Measurements from ENCODE around the gene LFNG. TPM values are rescaled to one million over a fixed set of nuclear protein-coding genes. Genes with fewer than 3 reads are reported as not detected.

The LFNG gene
- total and polyA plus RNA-seq, 2 donors (not counting 1 experiment from before 2014, with no cell fraction given), result 73.3 to 208 TPM

GRCh38 chr7:2526659-2527504 is 7.3 kb downstream of the LFNG start:
- intact Hi-C loops (cut with micrococcal nuclease), result loop anchor here (5.0 kb wide), 2 partner anchors 185 to 215 kb away; partner anchors contain the start of gene SNX8
- Histone ChIP-seq H2AFZ (ENCODE audit: insufficient read depth, low read depth, low read length, poor library complexity, severe bottlenecking) (no peak overlapping the region), H4K20me1 (ENCODE audit: control insufficient read depth, insufficient read depth, low read length, poor library complexity, severe bottlenecking) (peaks cover 67% of the 10 kb centered on the region), H3K27ac (ENCODE audit: low read length in 2 of 2) (peak overlapping the region in 1 of 2 donors; percentile 97), H3K27me3 (replicated peaks in 1 of 4; ENCODE audit: control extremely low read depth in 1 of 4, control insufficient read depth in 3 of 4, insufficient read depth in 4 of 4, low read length in 3 of 4) (no peaks in the 10 kb centered on the region), H3K36me3 (replicated peaks in 1 of 2; ENCODE audit: control extremely low read depth in 1 of 2, control insufficient read depth in 1 of 2, extremely low read depth in 1 of 2, insufficient read depth in 2 of 2, low read length in 1 of 2) (peaks cover 0 to 65% of the 10 kb centered on the region in 2 experiments), H3K9ac (ENCODE audit: low read length) (no peak overlapping the region), H3K4me2 (replicated peaks; ENCODE audit: low read depth, low read length, poor library complexity, severe bottlenecking) (peak overlapping the region; percentile 85), H3K79me2 (ENCODE audit: control insufficient read depth, insufficient read depth, low read length) (peaks cover 50% of the 10 kb centered on the region), H3K4me1 (ENCODE audit: control insufficient read depth in 2 of 2, insufficient read depth in 2 of 2, low read length in 2 of 2) (peaks cover 91 to 96% of the 10 kb centered on the region in 2 donors), H3K4me3 (ENCODE audit: control extremely low read depth in 1 of 5, extremely low read depth in 1 of 5, insufficient read depth in 1 of 5, low read depth in 2 of 5, low read length in 4 of 5) (no peak overlapping the region), H3K9me3 (ENCODE audit: control extremely low read depth in 1 of 3, control insufficient read depth in 2 of 3, insufficient read depth in 1 of 3, low read length in 2 of 3) (no peaks in the 10 kb centered on the region)
- Mint-ChIP-seq H3K9me3 (ENCODE audit: insufficient read depth) (no peaks in the 10 kb centered on the region), H3K4me1 (peaks cover 86% of the 10 kb centered on the region), H3K27ac (peak overlapping the region; percentile 79), H3K4me3 (peak overlapping the region; percentile 67), H3K27me3 (no peaks in the 10 kb centered on the region)
- CTCF ChIA-PET, result interaction anchor here (0.6 to 3.9 kb wide), 5 partner anchors 16 to 192 kb away, joined by 3 to 34 read pairs (median 7); no protein-coding TSS in a partner anchor
- ATAC-seq (ENCODE audit: low read depth) (no peak), DNase-seq (no peak)
- POLR2A ChIA-PET, result interaction anchor here (0.6 to 14.9 kb wide), 6 partner anchors 10 to 183 kb away, joined by 3 to 340 read pairs (median 9); no protein-coding TSS in a partner anchor
- 93% methylated on average over 39 of the region's 40 CpGs for WGBS (ENCODE audit: insufficient coverage)
- TF ChIP-seq CTCF (IDR thresholded peaks at IDR 0.05) (no peak), EZH2 (IDR thresholded peaks at IDR 0.05; ENCODE audit: borderline replicate concordance, insufficient read depth, low read depth, low read length, poor library complexity, severe bottlenecking) (no peak)

Measured in B cell (primary cell).